Measurements from ENCODE around the gene ZBTB3. TPM values are rescaled to one million over a fixed set of nuclear protein-coding genes. Genes with fewer than 3 reads are reported as not detected.
A peak's percentile ranks its signal among the peaks of the same experiment; 100 is the strongest.
"Not testable (repeated sequence)": the region's sequence is repeated elsewhere in the genome, so short reads cannot be mapped to it uniquely, and the experiment has no call there.

The ZBTB3 gene
- polyA plus RNA-seq, 1 donor: 4.1 TPM

- DNase-seq (ENCODE audit: low read depth): no peak
Measured at GRCh38 chr11:62716206-62716605, 37.8 kb downstream of the ZBTB3 start.

- DNase-seq (ENCODE audit: low read depth): no peak
Measured at GRCh38 chr11:62715150-62716130, 38.5 kb downstream of the ZBTB3 start.

GRCh38 chr11:62713343-62713742, 40.6 kb downstream of the ZBTB3 start:
- no peak for DNase-seq (ENCODE audit: low read depth)

GRCh38 chr11:62712861-62713260, 41.1 kb downstream of the ZBTB3 start:
- DNase-seq (ENCODE audit: low read depth): no peak

- DNase-seq (ENCODE audit: low read depth): no peak
Measured at GRCh38 chr11:62712276-62712812, 41.6 kb downstream of the ZBTB3 start.

DNA sequence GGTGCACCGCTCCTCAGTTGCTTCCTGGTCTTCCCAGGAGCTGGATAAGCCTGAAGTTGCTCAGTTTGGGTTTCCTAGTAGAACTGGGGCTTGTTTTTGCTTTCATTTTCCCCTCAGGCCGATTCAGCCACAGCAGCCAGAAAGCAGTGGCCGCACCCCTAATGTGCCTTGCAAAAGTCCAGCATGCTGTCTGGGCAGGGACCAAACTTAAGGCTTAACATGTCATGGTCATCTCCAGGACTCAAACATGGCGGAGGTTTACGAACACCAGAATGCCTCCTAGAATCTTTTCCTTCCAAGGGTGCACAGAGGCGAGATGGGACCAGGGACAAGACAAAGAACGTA, 44.0 kb downstream of the ZBTB3 start:
- DNase-seq (ENCODE audit: low read depth): no peak

DNA sequence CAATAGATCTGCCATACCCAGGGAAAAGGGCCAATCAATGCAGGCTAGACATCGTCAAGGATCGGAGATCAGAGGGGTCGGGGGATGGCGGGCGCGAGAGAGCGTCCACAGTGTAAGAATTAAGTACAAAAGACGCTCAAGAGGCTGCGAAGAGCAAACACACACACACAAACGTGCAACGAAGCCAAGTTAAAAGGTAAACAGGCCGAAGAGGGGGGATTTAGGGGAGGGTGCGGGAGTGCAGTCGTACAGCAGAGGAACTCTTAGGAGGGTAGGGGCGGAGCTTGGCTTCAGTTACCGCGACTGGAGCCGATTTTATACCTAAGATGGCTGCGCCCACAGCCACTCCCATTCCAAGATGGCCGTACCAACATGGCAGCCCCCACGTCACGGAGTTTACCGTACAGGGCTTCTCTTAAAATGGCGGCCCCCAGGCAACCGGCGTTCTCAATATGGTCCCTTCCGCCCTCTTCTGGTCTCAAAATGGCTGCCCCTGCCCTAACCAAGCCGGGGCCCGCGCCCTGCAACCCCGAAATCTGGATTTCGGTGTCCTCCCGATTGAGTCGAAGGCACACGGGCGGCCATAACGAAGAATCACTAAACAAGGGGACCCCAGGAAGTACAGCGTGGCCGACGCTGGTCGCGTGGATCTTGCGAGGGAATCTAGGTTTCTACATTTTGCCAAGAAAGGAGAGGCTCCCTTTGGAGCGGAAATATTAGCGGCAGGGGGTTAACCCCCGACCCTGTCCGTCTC, 44.5 kb downstream of the ZBTB3 start:
- DNase-seq (ENCODE audit: low read depth): peak; percentile 98

DNA sequence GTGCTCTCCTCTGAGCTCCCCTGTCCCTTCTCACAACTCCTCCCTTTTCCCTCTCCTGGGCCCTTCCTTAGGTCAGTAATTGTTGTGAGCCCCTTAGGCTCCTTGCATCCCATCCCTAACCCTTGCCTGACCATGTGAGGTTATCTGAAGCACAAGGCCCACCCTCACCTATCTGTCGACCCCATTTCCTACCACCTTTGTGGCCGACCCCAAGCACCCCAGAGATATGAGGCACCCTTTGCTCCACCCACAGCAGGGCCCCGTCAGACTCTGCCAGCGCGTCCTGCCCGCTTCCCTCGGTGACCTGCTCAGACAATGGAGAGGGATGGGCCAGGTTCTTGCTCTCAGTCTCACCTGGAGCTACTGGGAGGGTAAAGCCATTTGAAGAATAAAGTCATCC, 45.2 kb downstream of the ZBTB3 start:
- no peak for DNase-seq (ENCODE audit: low read depth)

DNA sequence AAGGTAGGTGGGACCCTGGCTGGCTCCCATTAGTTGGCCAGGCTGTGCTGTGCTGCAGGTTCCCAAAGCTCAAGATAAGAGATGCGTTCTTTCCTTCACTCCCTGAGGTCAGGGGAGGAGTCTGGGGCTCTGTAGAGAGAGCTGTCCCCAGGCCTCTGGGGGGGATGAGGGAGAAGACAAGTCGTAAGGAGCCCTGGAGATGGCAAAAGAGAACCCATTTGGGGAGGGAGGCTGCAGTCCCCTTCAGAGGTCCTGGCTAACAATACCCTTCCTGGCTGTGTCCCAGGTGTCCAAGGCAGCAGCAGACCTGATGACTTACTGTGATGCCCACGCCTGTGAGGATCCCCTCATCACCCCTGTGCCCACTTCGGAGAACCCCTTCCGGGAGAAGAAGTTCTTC, 45.6 kb downstream of the ZBTB3 start:
- no peak for DNase-seq (ENCODE audit: low read depth)

GRCh38 chr11:62707277-62707861, 46.6 kb downstream of the ZBTB3 start, which contains the start of the genes BSCL2 and GNG3:
BSCL2 (minus strand) TSS chr11:62707424; CDS start chr11:62707195, 229 bp downstream.
GNG3 (plus strand) TSS chr11:62707676; CDS start chr11:62708296, 620 bp downstream.
- DNase-seq (ENCODE audit: low read depth): no peak

- DNase-seq (ENCODE audit: low read depth): no peak
Measured at GRCh38 chr11:62706850-62707247, 47.1 kb downstream of the ZBTB3 start.

- DNase-seq (ENCODE audit: low read depth): no peak
Measured at GRCh38 chr11:62705880-62706849, 47.8 kb downstream of the ZBTB3 start.

- DNase-seq (ENCODE audit: low read depth): no peak
Measured at GRCh38 chr11:62705413-62705812, 48.5 kb downstream of the ZBTB3 start.

GRCh38 chr11:62703921-62704320, 50.0 kb downstream of the ZBTB3 start:
- DNase-seq (ENCODE audit: low read depth): not testable (repeated sequence)

DNA sequence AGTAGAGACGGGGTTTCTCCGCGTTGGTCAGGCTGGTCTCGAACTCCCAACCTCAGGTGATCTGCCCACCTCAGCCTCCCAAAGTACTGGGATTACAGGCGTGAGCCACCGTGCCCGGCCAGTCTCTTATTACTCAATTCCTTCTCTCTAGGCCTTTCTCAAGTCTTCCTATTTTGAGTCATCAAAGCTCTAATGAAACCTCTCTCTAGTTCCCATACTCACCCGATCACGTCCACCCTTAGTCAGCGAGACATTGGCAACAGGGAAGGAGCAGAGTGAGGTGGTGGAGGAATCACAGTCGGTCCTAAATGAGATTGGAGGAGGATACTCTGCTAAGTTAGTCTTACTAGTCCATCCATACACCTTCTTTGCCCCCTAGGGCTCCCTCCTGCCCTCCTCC, 51.7 kb downstream of the ZBTB3 start:
- DNase-seq (ENCODE audit: low read depth): no peak

Other genes starting within 250 kb of the ZBTB3 start
- 240 TPM for gene AHNAK, start 207.4 kb downstream of the ZBTB3 start, polyA plus RNA-seq (ENCODE audit: insufficient read length)
- 3,650 TPM for gene EEF1G, start 180.3 kb downstream of the ZBTB3 start, polyA plus RNA-seq (ENCODE audit: insufficient read length)
- 11.2 TPM for gene TUT1, start 162.6 kb downstream of the ZBTB3 start, polyA plus RNA-seq (ENCODE audit: insufficient read length)
- 38.7 TPM for gene MTA2, start 152.3 kb downstream of the ZBTB3 start, polyA plus RNA-seq (ENCODE audit: insufficient read length)
- gene EML3, start 141.4 kb downstream of the ZBTB3 start, polyA plus RNA-seq (ENCODE audit: insufficient read length): 15.3 TPM
- 1.4 TPM for gene ROM1, start 140.9 kb downstream of the ZBTB3 start, polyA plus RNA-seq (ENCODE audit: insufficient read length)
- 21.9 TPM for gene B3GAT3, start 132.2 kb downstream of the ZBTB3 start, polyA plus RNA-seq (ENCODE audit: insufficient read length)
- gene GANAB, start 107.5 kb downstream of the ZBTB3 start, polyA plus RNA-seq (ENCODE audit: insufficient read length): 142 TPM
- gene INTS5, start 100.9 kb downstream of the ZBTB3 start, polyA plus RNA-seq (ENCODE audit: insufficient read length): 10.9 TPM
- gene C11orf98, start 89.0 kb downstream of the ZBTB3 start, polyA plus RNA-seq (ENCODE audit: insufficient read length): 29.4 TPM
- gene CSKMT, start 88.8 kb downstream of the ZBTB3 start, polyA plus RNA-seq (ENCODE audit: insufficient read length): 2.8 TPM
- gene UQCC3, start 82.5 kb downstream of the ZBTB3 start, polyA plus RNA-seq (ENCODE audit: insufficient read length): 5.5 TPM
- 5.8 TPM for gene LBHD1, start 81.9 kb downstream of the ZBTB3 start, polyA plus RNA-seq (ENCODE audit: insufficient read length)
- gene UBXN1, start 75.1 kb downstream of the ZBTB3 start, polyA plus RNA-seq (ENCODE audit: insufficient read length): 145 TPM
- 18.8 TPM for gene LRRN4CL, start 64.6 kb downstream of the ZBTB3 start, polyA plus RNA-seq (ENCODE audit: insufficient read length)
- gene BSCL2, start 46.7 kb downstream of the ZBTB3 start, polyA plus RNA-seq (ENCODE audit: insufficient read length): 16.5 TPM
- gene GNG3, start 46.5 kb downstream of the ZBTB3 start, polyA plus RNA-seq (ENCODE audit: insufficient read length): 0.68 TPM
- 41.3 TPM for gene HNRNPUL2, start 26.7 kb downstream of the ZBTB3 start, polyA plus RNA-seq (ENCODE audit: insufficient read length)
- 28.2 TPM for gene TTC9C, start 25.7 kb downstream of the ZBTB3 start, polyA plus RNA-seq (ENCODE audit: insufficient read length)
- 83.2 TPM for gene POLR2G, start 7.4 kb upstream of the ZBTB3 start, polyA plus RNA-seq (ENCODE audit: insufficient read length)
- gene TAF6L, start 17.2 kb upstream of the ZBTB3 start, polyA plus RNA-seq (ENCODE audit: insufficient read length): 17.0 TPM
- 27.2 TPM for gene TMEM179B, start 33.2 kb upstream of the ZBTB3 start, polyA plus RNA-seq (ENCODE audit: insufficient read length)
- gene TMEM223, start 37.8 kb upstream of the ZBTB3 start, polyA plus RNA-seq (ENCODE audit: insufficient read length): 15.5 TPM
- 64.5 TPM for gene NXF1, start 51.3 kb upstream of the ZBTB3 start, polyA plus RNA-seq (ENCODE audit: insufficient read length)
- 32.0 TPM for gene STX5, start 77.9 kb upstream of the ZBTB3 start, polyA plus RNA-seq (ENCODE audit: insufficient read length)
- not detected for gene TEX54, start 78.7 kb upstream of the ZBTB3 start, polyA plus RNA-seq (ENCODE audit: insufficient read length)
- 33.1 TPM for gene WDR74, start 85.4 kb upstream of the ZBTB3 start, polyA plus RNA-seq (ENCODE audit: insufficient read length)
- gene SLC3A2, start 126.7 kb upstream of the ZBTB3 start, polyA plus RNA-seq (ENCODE audit: insufficient read length): 29.9 TPM
- 0.09 TPM for gene CHRM1, start 167.2 kb upstream of the ZBTB3 start, polyA plus RNA-seq (ENCODE audit: insufficient read length)
- not detected for gene SLC22A6, start 230.8 kb upstream of the ZBTB3 start, polyA plus RNA-seq (ENCODE audit: insufficient read length)

All from forelimb muscle (tissue), 1 donor.